ENCODE measurements around the gene FBLN1.

FBLN1 gene

DNA sequence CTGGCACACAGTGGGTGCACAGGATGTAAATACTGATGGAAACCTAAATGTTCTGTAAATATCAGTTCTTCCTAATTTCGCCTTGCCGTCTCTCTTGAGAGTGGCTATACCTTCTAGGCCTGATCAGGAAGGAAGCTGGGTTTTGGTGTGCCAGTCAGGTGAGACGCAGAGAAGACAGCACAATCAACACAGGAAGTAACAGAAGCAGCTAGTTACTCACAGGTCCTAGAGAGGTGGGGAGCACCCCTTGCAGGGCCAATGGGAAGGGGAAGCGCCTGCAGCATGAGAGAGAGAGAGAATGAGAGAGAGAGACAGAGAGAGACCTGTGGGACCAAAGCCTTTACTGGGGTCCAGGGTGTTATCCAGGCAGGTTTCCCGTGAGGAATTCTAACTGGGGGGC is 80.8 kb downstream of the FBLN1 start:
- Mint-ChIP-seq H3K27me3 (ENCODE audit: low read depth) (peaks cover 11% of the 10 kb centered on the region), H3K4me3 (no peak overlapping the region), H3K27ac (no peak overlapping the region), H3K4me1 (peaks cover 56% of the 10 kb centered on the region), H3K9me3 (no peaks in the 10 kb centered on the region), H3K36me3 (ENCODE audit: low read depth) (no peaks in the 10 kb centered on the region)
- no peak for TF ChIP-seq CTCF (IDR thresholded peaks at IDR 0.05; ENCODE audit: unreplicated experiment in 3 of 3)

DNA sequence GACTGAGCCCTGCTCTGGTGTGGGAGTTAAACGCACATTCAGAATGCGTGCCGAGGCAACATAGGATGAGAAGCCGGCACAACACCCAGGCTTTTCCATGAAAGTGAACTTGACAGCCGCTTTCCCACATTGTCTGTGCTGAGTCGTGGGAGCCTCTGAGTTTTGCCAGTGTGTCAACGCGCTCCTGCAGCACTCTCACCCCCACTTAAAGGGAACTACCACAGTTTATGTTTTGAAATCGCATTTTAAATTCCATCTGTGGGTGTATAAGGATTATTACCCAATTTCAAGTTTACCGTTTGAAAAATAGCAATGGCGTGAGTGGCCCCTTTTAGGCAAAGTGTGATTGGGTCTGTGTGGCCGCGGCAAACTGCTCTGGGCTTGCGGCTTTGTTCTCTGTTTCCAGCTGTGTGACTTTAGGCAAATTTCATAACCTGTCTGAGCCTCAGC is 81.5 kb downstream of the FBLN1 start:
- H3K4me3 Mint-ChIP-seq = no peak overlapping the region
- H3K27me3 Mint-ChIP-seq (ENCODE audit: low read depth) = peaks cover 11% of the 10 kb centered on the region
- TF ChIP-seq CTCF (IDR thresholded peaks at IDR 0.05; ENCODE audit: unreplicated experiment in 3 of 3) = no peak
- H3K36me3 Mint-ChIP-seq (ENCODE audit: low read depth) = no peaks in the 10 kb centered on the region
- peaks cover 59% of the 10 kb centered on the region for H3K4me1 Mint-ChIP-seq
- H3K27ac Mint-ChIP-seq = no peak overlapping the region
- H3K9me3 Mint-ChIP-seq = no peaks in the 10 kb centered on the region

DNA sequence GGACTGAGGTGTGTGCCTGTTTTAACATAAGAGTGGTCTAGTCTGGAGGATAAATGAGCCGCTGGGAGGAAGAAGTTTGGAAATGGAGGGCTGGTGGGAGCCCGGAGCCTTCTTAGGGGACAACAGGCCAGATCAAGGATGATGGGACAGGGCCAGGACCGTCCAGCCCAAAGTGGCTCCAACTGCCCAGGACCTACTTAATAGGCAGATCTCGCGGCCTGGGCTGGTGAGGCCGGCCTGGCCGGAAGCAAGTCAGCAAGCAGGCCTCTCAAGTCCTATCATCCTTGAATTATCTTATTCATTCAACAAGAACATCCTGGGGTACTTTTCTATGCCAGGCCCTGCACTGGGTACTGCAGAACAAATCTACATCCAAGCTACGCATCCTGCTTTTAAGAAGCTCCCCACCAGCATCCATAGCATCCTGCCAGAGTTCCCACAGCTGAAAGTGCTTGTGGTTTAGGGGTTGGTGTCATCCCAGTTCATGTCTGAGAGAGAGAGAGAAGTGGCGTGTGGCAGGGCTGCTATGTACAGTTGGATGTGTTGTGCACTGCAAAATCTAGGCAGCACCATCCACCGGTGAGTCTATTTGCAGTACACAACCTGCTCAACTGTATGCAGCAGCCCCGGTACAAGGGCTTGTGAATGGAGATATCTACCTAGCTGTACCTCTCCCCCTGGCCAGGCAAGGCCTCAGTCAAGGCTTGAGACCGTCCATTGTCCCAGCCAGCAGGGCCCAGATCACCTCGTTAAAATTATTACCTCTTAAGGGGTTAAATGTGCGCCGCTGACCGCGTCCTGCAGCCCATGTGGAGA is 82.1 kb downstream of the FBLN1 start:
- TF ChIP-seq CTCF (IDR thresholded peaks at IDR 0.05; ENCODE audit: unreplicated experiment in 3 of 3) = no peak
- no peaks in the 10 kb centered on the region for H3K36me3 Mint-ChIP-seq (ENCODE audit: low read depth)
- H3K4me1 Mint-ChIP-seq = peaks cover 56% of the 10 kb centered on the region
- no peaks in the 10 kb centered on the region for H3K9me3 Mint-ChIP-seq
- H3K27ac Mint-ChIP-seq = no peak overlapping the region
- peaks cover 7% of the 10 kb centered on the region for H3K27me3 Mint-ChIP-seq (ENCODE audit: low read depth)
- no peak overlapping the region for H3K4me3 Mint-ChIP-seq

GRCh38 chr22:45585437-45585755 is 82.7 kb downstream of the FBLN1 start:
- peaks cover 53% of the 10 kb centered on the region for H3K4me1 Mint-ChIP-seq
- H3K9me3 Mint-ChIP-seq = no peaks in the 10 kb centered on the region

GRCh38 chr22:45585946-45586540 is 83.4 kb downstream of the FBLN1 start:
- Mint-ChIP-seq H3K9me3 (no peaks in the 10 kb centered on the region), H3K36me3 (ENCODE audit: low read depth) (no peaks in the 10 kb centered on the region), H3K4me1 (peaks cover 48% of the 10 kb centered on the region), H3K4me3 (no peak overlapping the region), H3K27me3 (ENCODE audit: low read depth) (peaks cover 7% of the 10 kb centered on the region), H3K27ac (no peak overlapping the region)
- no peak for TF ChIP-seq CTCF (IDR thresholded peaks at IDR 0.05; ENCODE audit: unreplicated experiment in 3 of 3)

More at GRCh38 chr22:45585437-45585755, 82.7 kb downstream of the FBLN1 start:
- Mint-ChIP-seq H3K36me3 (ENCODE audit: low read depth) (no peaks in the 10 kb centered on the region), H3K4me3 (no peak overlapping the region), H3K27ac (no peak overlapping the region), H3K27me3 (ENCODE audit: low read depth) (peaks cover 7% of the 10 kb centered on the region)
- TF ChIP-seq CTCF (IDR thresholded peaks at IDR 0.05; ENCODE audit: unreplicated experiment in 3 of 3) = no peak

All from nephron (organoid).